ENCODE measurements around the gene VRK2. TPM values are rescaled to one million over a fixed set of nuclear protein-coding genes. Genes with fewer than 3 reads are reported as not detected.
A peak's percentile ranks its signal among the peaks of the same experiment; 100 is the strongest.

Gene VRK2
- total RNA-seq, 2 donors from 2014 or later = 6.6 to 10.9 TPM

GRCh38 chr2:58042486-58042970 is 4.1 kb upstream of the VRK2 start:
- Histone ChIP-seq H3K4me1 (peaks cover 23% of the 10 kb centered on the region), H3K4me3 (no peak overlapping the region), H3K27ac (no peak overlapping the region), H3K9me3 (no peaks in the 10 kb centered on the region), H3K36me3 (replicated peaks in 1 of 2; ENCODE audit: insufficient read depth in 1 of 2, low read depth in 2 of 2) (no peaks in the 10 kb centered on the region), H3K27me3 (no peaks in the 10 kb centered on the region)
- no peak for ATAC-seq
- 19 to 22% methylated on average over 2 of the region's 2 CpGs for WGBS, 2 donors
- DNase-seq = peak in 1 of 4 donors; percentile 17
- TF ChIP-seq POLR2A (IDR thresholded peaks at IDR 0.05) = no peak
- no peak for TF ChIP-seq CTCF (IDR thresholded peaks at IDR 0.05)
- intact Hi-C loops (cut with DNase I) = no loop called here

- ATAC-seq = no peak
- H3K4me1 ChIP-seq = peaks cover 37% of the 10 kb centered on the region
- H3K9me3 ChIP-seq = no peaks in the 10 kb centered on the region
- WGBS, 2 donors = 94 to 96% methylated on average over 3 of the region's 3 CpGs
- no peak overlapping the region for H3K27ac ChIP-seq
- no peak overlapping the region for H3K4me3 ChIP-seq
- H3K27me3 ChIP-seq = no peaks in the 10 kb centered on the region
- no peak for TF ChIP-seq POLR2A (IDR thresholded peaks at IDR 0.05)
- TF ChIP-seq CTCF (IDR thresholded peaks at IDR 0.05) = no peak
- no peaks in the 10 kb centered on the region for H3K36me3 ChIP-seq (replicated peaks in 1 of 2; ENCODE audit: insufficient read depth in 1 of 2, low read depth in 2 of 2)
- intact Hi-C loops (cut with DNase I) = no loop called here
- DNase-seq = no peak
Measured at GRCh38 chr2:58044145-58044544, 2.5 kb upstream of the VRK2 start.

- H3K27me3 ChIP-seq = no peaks in the 10 kb centered on the region
- H3K4me1 ChIP-seq = peaks cover 40% of the 10 kb centered on the region
- H3K9me3 ChIP-seq = no peaks in the 10 kb centered on the region
- no peak for TF ChIP-seq CTCF (IDR thresholded peaks at IDR 0.05)
- no peak for TF ChIP-seq POLR2A (IDR thresholded peaks at IDR 0.05)
- H3K4me3 ChIP-seq = peak overlapping the region; percentile 13 to 61
- H3K36me3 ChIP-seq (replicated peaks in 1 of 2; ENCODE audit: insufficient read depth in 1 of 2, low read depth in 2 of 2) = no peaks in the 10 kb centered on the region
- DNase-seq = peak in 2 of 4 donors; percentile 15 to 21
- WGBS, 2 donors = 49 to 51% methylated on average over 17 of the region's 17 CpGs
- H3K27ac ChIP-seq = peak overlapping the region; percentile 80 to 96 (median 92)
- ATAC-seq = no peak
- intact Hi-C loops (cut with DNase I) = no loop called here
Measured at GRCh38 chr2:58045580-58046334, 849 bp upstream of the VRK2 start.

GRCh38 chr2:58046335-58046584 is 346 bp upstream of the VRK2 start:
- H3K4me1 ChIP-seq = peaks cover 40% of the 10 kb centered on the region
- WGBS, 2 donors = 1 to 2% methylated on average over 14 of the region's 14 CpGs
- H3K36me3 ChIP-seq (replicated peaks in 1 of 2; ENCODE audit: insufficient read depth in 1 of 2, low read depth in 2 of 2) = no peaks in the 10 kb centered on the region
- H3K27me3 ChIP-seq = no peaks in the 10 kb centered on the region
- peak overlapping the region; percentile 80 to 96 (median 92) for H3K27ac ChIP-seq
- intact Hi-C loops (cut with DNase I) = no loop called here
- peak; percentile 36 for ATAC-seq
- no peak for TF ChIP-seq POLR2A (IDR thresholded peaks at IDR 0.05)
- no peak for TF ChIP-seq CTCF (IDR thresholded peaks at IDR 0.05)
- peak overlapping the region; percentile 13 to 61 for H3K4me3 ChIP-seq
- DNase-seq = no peak
- H3K9me3 ChIP-seq = no peaks in the 10 kb centered on the region
